ENCODE measurements around the gene TP63. TPM values are rescaled to one million over a fixed set of nuclear protein-coding genes. Genes with fewer than 3 reads are reported as not detected.

Gene TP63
- polyA plus RNA-seq, 2 of the 4 experiments (the other 2 are of a cell fraction): 1.5 to 5.4 TPM

GRCh38 chr3:189900578-189900977 lies 269.4 kb downstream of the TP63 start:
- DNase-seq (ENCODE audit: low read depth in 1 of 2, low spot score in 1 of 2) (no peak), ATAC-seq (no peak), FAIRE-seq (no peak)
- peaks cover 38% of the 10 kb centered on the region for H3K4me1 ChIP-seq
- H3K4me3 ChIP-seq: no peak overlapping the region
- TF ChIP-seq RARB (CRISPR knock-in tag; IDR thresholded peaks at IDR 0.05) (no peak), CBX2 (IDR thresholded peaks at IDR 0.05; ENCODE audit: borderline replicate concordance, low read depth) (no peak), ELK1 (IDR thresholded peaks at IDR 0.05; ENCODE audit: low read depth, low read length) (no peak), CHD4 (IDR thresholded peaks at IDR 0.05; ENCODE audit: borderline replicate concordance) (no peak), HMGXB4 (CRISPR knock-in tag; IDR thresholded peaks at IDR 0.05; ENCODE audit: borderline replicate concordance) (no peak), TFCP2L1 (CRISPR knock-in tag; IDR thresholded peaks at IDR 0.05) (no peak), CEBPB (IDR thresholded peaks at IDR 0.05) (no peak), POLR2AphosphoS2 (conservative IDR thresholded peaks at IDR 0.05; ENCODE audit: low read length) (no peak), ZSCAN20 (CRISPR knock-in tag; IDR thresholded peaks at IDR 0.05) (no peak), MAFK (IDR thresholded peaks at IDR 0.05; ENCODE audit: partially characterized antibody) (no peak), FOSB (CRISPR knock-in tag; IDR thresholded peaks at IDR 0.05) (no peak), NR3C1 (IDR thresholded peaks at IDR 0.05) (no peak)
- peak overlapping the region; percentile 35 to 72; a peak in 4 of 6 replicates for H3K27ac ChIP-seq
- ChIA-PET CTCF (no interaction called here), POLR2A (no interaction called here)
- WGBS (ENCODE audit: missing lambda C conversion rate): 88% methylated on average over 5 of the region's 5 CpGs
- H3K9me3 ChIP-seq: peaks cover 12% of the 10 kb centered on the region
- H3K4me2 ChIP-seq: no peak overlapping the region

GRCh38 chr3:189901481-189901880 lies 270.3 kb downstream of the TP63 start:
- peaks cover 33% of the 10 kb centered on the region for H3K4me1 ChIP-seq
- ATAC-seq (no peak), FAIRE-seq (no peak), DNase-seq (ENCODE audit: low read depth in 1 of 2, low spot score in 1 of 2) (no peak)
- ChIA-PET CTCF (no interaction called here), POLR2A (no interaction called here)
- H3K9me3 ChIP-seq: peaks cover 12% of the 10 kb centered on the region
- TF ChIP-seq SMC3 (IDR thresholded peaks at IDR 0.05) (no peak), MAFK (IDR thresholded peaks at IDR 0.05; ENCODE audit: partially characterized antibody) (peak; percentile 30)
- no peak overlapping the region for H3K4me3 ChIP-seq
- 81% methylated on average over 6 of the region's 6 CpGs for WGBS (ENCODE audit: missing lambda C conversion rate)
- H3K4me2 ChIP-seq: no peak overlapping the region
- H3K27ac ChIP-seq: peak overlapping the region; percentile 35 to 72; a peak in 4 of 6 replicates

GRCh38 chr3:189902230-189903186 lies 271.3 kb downstream of the TP63 start:
- CTCF ChIA-PET: interaction anchor here (0.6 to 0.8 kb wide), 2 partner anchors 10 to 714 kb away, joined by 3 to 4 read pairs; no protein-coding TSS in a partner anchor
- POLR2A ChIA-PET: no interaction called here
- no peak for TF ChIP-seq SREBF2 (IDR thresholded peaks at IDR 0.05)
- no peak for TF ChIP-seq MAZ (IDR thresholded peaks at IDR 0.05; ENCODE audit: borderline replicate concordance, low read depth, low read length)
- TF ChIP-seq, protein P1, sequence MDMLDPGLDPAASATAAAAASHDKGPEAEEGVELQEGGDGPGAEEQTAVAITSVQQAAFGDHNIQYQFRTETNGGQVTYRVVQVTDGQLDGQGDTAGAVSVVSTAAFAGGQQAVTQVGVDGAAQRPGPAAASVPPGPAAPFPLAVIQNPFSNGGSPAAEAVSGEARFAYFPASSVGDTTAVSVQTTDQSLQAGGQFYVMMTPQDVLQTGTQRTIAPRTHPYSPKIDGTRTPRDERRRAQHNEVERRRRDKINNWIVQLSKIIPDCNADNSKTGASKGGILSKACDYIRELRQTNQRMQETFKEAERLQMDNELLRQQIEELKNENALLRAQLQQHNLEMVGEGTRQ (IDR thresholded peaks at IDR 0.05): no peak
- TF ChIP-seq REST (IDR thresholded peaks at IDR 0.05): no peak
- no peak for TF ChIP-seq CBX8 (IDR thresholded peaks at IDR 0.05)
- no peak for TF ChIP-seq RARB (CRISPR knock-in tag; IDR thresholded peaks at IDR 0.05)
- TF ChIP-seq FOXS1 (CRISPR knock-in tag; IDR thresholded peaks at IDR 0.05): no peak
- no peak for TF ChIP-seq KDM1A (IDR thresholded peaks at IDR 0.05; ENCODE audit: low read depth)
- no peak for TF ChIP-seq CTCF (IDR thresholded peaks at IDR 0.05)
- TF ChIP-seq MYC (IDR thresholded peaks at IDR 0.05; ENCODE audit: borderline replicate concordance, low read length): no peak
- no peak for TF ChIP-seq EHF (CRISPR knock-in tag; IDR thresholded peaks at IDR 0.05)

More at GRCh38 chr3:189902230-189903186, 271.3 kb downstream of the TP63 start:
- peaks cover 12% of the 10 kb centered on the region for H3K9me3 ChIP-seq
- H3K4me1 ChIP-seq: peaks cover 22% of the 10 kb centered on the region; the same call in 2 of the 3 replicates
- 85% methylated on average over 2 of the region's 2 CpGs for WGBS (ENCODE audit: missing lambda C conversion rate)
- DNase-seq (ENCODE audit: low read depth in 1 of 2, low spot score in 1 of 2) (no peak), FAIRE-seq (no peak), ATAC-seq (no peak)
- H3K4me3 ChIP-seq: no peak overlapping the region
- H3K27ac ChIP-seq: peak overlapping the region; percentile 68 to 72
- H3K4me2 ChIP-seq: no peak overlapping the region

Data from A549 (cell line).